Measurements from ENCODE around the gene SBF2. TPM values are rescaled to one million over a fixed set of nuclear protein-coding genes. Genes with fewer than 3 reads are reported as not detected.

SBF2 gene
- total and polyA plus RNA-seq, 2 donors (not counting 1 experiment from before 2014, with no cell fraction given) = 5.6 to 17.7 TPM

DNA sequence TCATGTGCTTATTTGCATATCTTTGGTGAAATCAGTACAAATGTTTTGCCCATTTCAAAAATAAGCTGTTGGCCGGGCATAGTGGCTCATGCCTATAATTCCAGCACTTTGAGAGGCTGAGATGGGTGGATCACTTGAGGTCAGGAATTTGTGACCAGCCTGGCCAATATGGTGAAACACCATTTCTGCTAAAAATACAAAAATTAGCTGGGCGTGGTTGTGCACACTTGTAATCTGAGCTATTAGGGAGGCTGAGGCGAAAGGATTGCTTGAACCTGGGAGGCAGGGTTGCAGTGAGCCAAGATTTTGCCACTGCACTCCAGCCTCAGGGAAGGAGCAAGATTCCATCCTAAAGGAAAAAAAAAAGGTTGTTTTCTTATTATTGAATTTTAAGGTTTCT lies 494.1 kb downstream of the SBF2 start:
- no peak overlapping the region for H3K4me2 ChIP-seq (replicated peaks; ENCODE audit: low read depth, low read length, poor library complexity, severe bottlenecking)
- ChIA-PET POLR2A (no interaction called here), CTCF (no interaction called here)
- WGBS (ENCODE audit: insufficient coverage) = 90% methylated on average over 2 of the region's 3 CpGs
- no peak overlapping the region for H3K27ac Mint-ChIP-seq
- no peak overlapping the region for H3K9ac ChIP-seq (ENCODE audit: low read length)
- no peaks in the 10 kb centered on the region for H3K4me1 Mint-ChIP-seq
- no peaks in the 10 kb centered on the region for H3K9me3 ChIP-seq (ENCODE audit: control extremely low read depth in 1 of 3, control insufficient read depth in 2 of 3, insufficient read depth in 1 of 3, low read length in 2 of 3)
- H3K36me3 ChIP-seq (replicated peaks in 1 of 2; ENCODE audit: control extremely low read depth in 1 of 2, control insufficient read depth in 1 of 2, extremely low read depth in 1 of 2, insufficient read depth in 2 of 2, low read length in 1 of 2) = no peaks in the 10 kb centered on the region
- H3K27me3 ChIP-seq (replicated peaks in 1 of 4; ENCODE audit: control extremely low read depth in 1 of 4, control insufficient read depth in 3 of 4, insufficient read depth in 4 of 4, low read length in 3 of 4) = no peaks in the 10 kb centered on the region
- ATAC-seq (ENCODE audit: low read depth) = no peak
- H3K9me3 Mint-ChIP-seq (ENCODE audit: insufficient read depth) = no peaks in the 10 kb centered on the region
- intact Hi-C loops (cut with micrococcal nuclease) = no loop called here
- H3K4me3 Mint-ChIP-seq = no peak overlapping the region
- TF ChIP-seq, protein P1, sequence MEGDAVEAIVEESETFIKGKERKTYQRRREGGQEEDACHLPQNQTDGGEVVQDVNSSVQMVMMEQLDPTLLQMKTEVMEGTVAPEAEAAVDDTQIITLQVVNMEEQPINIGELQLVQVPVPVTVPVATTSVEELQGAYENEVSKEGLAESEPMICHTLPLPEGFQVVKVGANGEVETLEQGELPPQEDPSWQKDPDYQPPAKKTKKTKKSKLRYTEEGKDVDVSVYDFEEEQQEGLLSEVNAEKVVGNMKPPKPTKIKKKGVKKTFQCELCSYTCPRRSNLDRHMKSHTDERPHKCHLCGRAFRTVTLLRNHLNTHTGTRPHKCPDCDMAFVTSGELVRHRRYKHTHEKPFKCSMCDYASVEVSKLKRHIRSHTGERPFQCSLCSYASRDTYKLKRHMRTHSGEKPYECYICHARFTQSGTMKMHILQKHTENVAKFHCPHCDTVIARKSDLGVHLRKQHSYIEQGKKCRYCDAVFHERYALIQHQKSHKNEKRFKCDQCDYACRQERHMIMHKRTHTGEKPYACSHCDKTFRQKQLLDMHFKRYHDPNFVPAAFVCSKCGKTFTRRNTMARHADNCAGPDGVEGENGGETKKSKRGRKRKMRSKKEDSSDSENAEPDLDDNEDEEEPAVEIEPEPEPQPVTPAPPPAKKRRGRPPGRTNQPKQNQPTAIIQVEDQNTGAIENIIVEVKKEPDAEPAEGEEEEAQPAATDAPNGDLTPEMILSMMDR (IDR thresholded peaks at IDR 0.05) = no peak
- TF ChIP-seq EZH2 (IDR thresholded peaks at IDR 0.05; ENCODE audit: borderline replicate concordance, insufficient read depth, low read depth, low read length, poor library complexity, severe bottlenecking) = no peak
- no peak for DNase-seq
- no peak overlapping the region for H3K4me3 ChIP-seq (ENCODE audit: control extremely low read depth in 1 of 5, extremely low read depth in 1 of 5, insufficient read depth in 1 of 5, low read depth in 2 of 5, low read length in 4 of 5)
- no peaks in the 10 kb centered on the region for H4K20me1 ChIP-seq (ENCODE audit: control insufficient read depth, insufficient read depth, low read length, poor library complexity, severe bottlenecking)
- no peaks in the 10 kb centered on the region for H3K27me3 Mint-ChIP-seq
- no peaks in the 10 kb centered on the region for H3K4me1 ChIP-seq (ENCODE audit: control insufficient read depth in 2 of 2, insufficient read depth in 2 of 2, low read length in 2 of 2)
- no peaks in the 10 kb centered on the region for H3K79me2 ChIP-seq (ENCODE audit: control insufficient read depth, insufficient read depth, low read length)
- no peak overlapping the region for H2AFZ ChIP-seq (ENCODE audit: insufficient read depth, low read depth, low read length, poor library complexity, severe bottlenecking)
- H3K27ac ChIP-seq (ENCODE audit: low read length in 2 of 2) = no peak overlapping the region

DNA sequence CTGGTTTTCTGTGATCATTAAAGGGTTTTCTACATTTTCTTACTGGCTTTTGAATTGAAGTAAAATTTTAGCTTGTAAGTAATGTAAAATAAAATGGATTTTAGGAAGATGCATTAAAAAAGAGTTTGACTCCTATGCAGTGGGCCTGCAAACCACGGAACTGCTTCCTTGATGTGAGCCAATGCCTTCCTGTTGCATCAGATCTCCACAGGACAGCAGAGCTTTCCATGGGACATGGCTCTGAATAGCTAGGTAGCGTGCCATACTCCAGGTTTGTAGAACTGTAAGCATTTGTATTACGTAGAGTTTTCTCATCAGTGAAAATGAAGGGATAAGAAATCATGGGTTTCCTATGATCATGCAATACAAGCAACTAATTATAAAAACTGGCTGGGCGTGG lies 496.7 kb downstream of the SBF2 start:
- DNase-seq (no peak), ATAC-seq (ENCODE audit: low read depth) (no peak)
- Histone ChIP-seq H3K9me3 (ENCODE audit: control extremely low read depth in 1 of 3, control insufficient read depth in 2 of 3, insufficient read depth in 1 of 3, low read length in 2 of 3) (no peaks in the 10 kb centered on the region), H3K79me2 (ENCODE audit: control insufficient read depth, insufficient read depth, low read length) (peaks cover 4% of the 10 kb centered on the region), H3K27me3 (replicated peaks in 1 of 4; ENCODE audit: control extremely low read depth in 1 of 4, control insufficient read depth in 3 of 4, insufficient read depth in 4 of 4, low read length in 3 of 4) (no peaks in the 10 kb centered on the region), H4K20me1 (ENCODE audit: control insufficient read depth, insufficient read depth, low read length, poor library complexity, severe bottlenecking) (no peaks in the 10 kb centered on the region), H3K4me3 (ENCODE audit: control extremely low read depth in 1 of 5, extremely low read depth in 1 of 5, insufficient read depth in 1 of 5, low read depth in 2 of 5, low read length in 4 of 5) (no peak overlapping the region), H3K27ac (ENCODE audit: low read length in 2 of 2) (no peak overlapping the region), H3K4me1 (ENCODE audit: control insufficient read depth in 2 of 2, insufficient read depth in 2 of 2, low read length in 2 of 2) (no peaks in the 10 kb centered on the region), H3K4me2 (replicated peaks; ENCODE audit: low read depth, low read length, poor library complexity, severe bottlenecking) (no peak overlapping the region), H3K9ac (ENCODE audit: low read length) (no peak overlapping the region), H2AFZ (ENCODE audit: insufficient read depth, low read depth, low read length, poor library complexity, severe bottlenecking) (no peak overlapping the region), H3K36me3 (replicated peaks in 1 of 2; ENCODE audit: control extremely low read depth in 1 of 2, control insufficient read depth in 1 of 2, extremely low read depth in 1 of 2, insufficient read depth in 2 of 2, low read length in 1 of 2) (no peaks in the 10 kb centered on the region)
- no peak overlapping the region for H3K4me3 Mint-ChIP-seq
- ChIA-PET POLR2A (no interaction called here), CTCF (interaction anchor here (0.9 kb wide), 1 partner anchor 14 kb away, joined by 4 read pairs; no protein-coding TSS in a partner anchor)
- no peaks in the 10 kb centered on the region for H3K27me3 Mint-ChIP-seq
- no peaks in the 10 kb centered on the region for H3K9me3 Mint-ChIP-seq (ENCODE audit: insufficient read depth)
- intact Hi-C loops (cut with micrococcal nuclease) = no loop called here
- no peaks in the 10 kb centered on the region for H3K4me1 Mint-ChIP-seq
- H3K27ac Mint-ChIP-seq = no peak overlapping the region
- TF ChIP-seq EZH2 (IDR thresholded peaks at IDR 0.05; ENCODE audit: borderline replicate concordance, insufficient read depth, low read depth, low read length, poor library complexity, severe bottlenecking) = no peak
- WGBS (ENCODE audit: insufficient coverage) = 98% methylated on average over 4 of the region's 4 CpGs

Measured in B cell (primary cell).